ENCODE results near the gene EHMT1. TPM values are rescaled to one million over a fixed set of nuclear protein-coding genes. Genes with fewer than 3 reads are reported as not detected.

Gene EHMT1
- total RNA-seq, 1 donor from 2014 or later, result 45.3 TPM

- Histone ChIP-seq H3K27me3 (ENCODE audit: control insufficient read depth, insufficient read depth, low read length) (no peaks in the 10 kb centered on the region), H3K4me3 (ENCODE audit: low read depth, low read length) (no peak overlapping the region), H3K36me3 (ENCODE audit: control insufficient read depth, insufficient read depth, low read length) (no peaks in the 10 kb centered on the region)
- FAIRE-seq, result no peak
- DNase-seq (ENCODE audit: low read depth), result no peak
- TF ChIP-seq CTCF (IDR thresholded peaks at IDR 0.05; ENCODE audit: insufficient read depth, low read length, severe bottlenecking), result no peak
Observed at GRCh38 chr9:137697832-137698231, 79.0 kb downstream of the EHMT1 start.

- FAIRE-seq (no peak), DNase-seq (ENCODE audit: low read depth) (no peak)
- Histone ChIP-seq H3K27me3 (ENCODE audit: control insufficient read depth, insufficient read depth, low read length) (no peaks in the 10 kb centered on the region), H3K36me3 (ENCODE audit: control insufficient read depth, insufficient read depth, low read length) (no peaks in the 10 kb centered on the region), H3K4me3 (ENCODE audit: low read depth, low read length) (no peak overlapping the region)
- no peak for TF ChIP-seq CTCF (IDR thresholded peaks at IDR 0.05; ENCODE audit: insufficient read depth, low read length, severe bottlenecking)
Observed at GRCh38 chr9:137700911-137701310, 82.1 kb downstream of the EHMT1 start.

- no peak for FAIRE-seq
- no peaks in the 10 kb centered on the region for H3K36me3 ChIP-seq (ENCODE audit: control insufficient read depth, insufficient read depth, low read length)
- H3K4me3 ChIP-seq (ENCODE audit: low read depth, low read length), result no peak overlapping the region
- no peaks in the 10 kb centered on the region for H3K27me3 ChIP-seq (ENCODE audit: control insufficient read depth, insufficient read depth, low read length)
- TF ChIP-seq CTCF (IDR thresholded peaks at IDR 0.05; ENCODE audit: insufficient read depth, low read length, severe bottlenecking), result no peak
- no peak for DNase-seq (ENCODE audit: low read depth)
Observed at GRCh38 chr9:137702615-137703379, 84.0 kb downstream of the EHMT1 start.

GRCh38 chr9:137703842-137704508 lies 85.2 kb downstream of the EHMT1 start:
- FAIRE-seq, result no peak
- no peak for DNase-seq (ENCODE audit: low read depth)
- no peak overlapping the region for H3K4me3 ChIP-seq (ENCODE audit: low read depth, low read length)
- H3K27me3 ChIP-seq (ENCODE audit: control insufficient read depth, insufficient read depth, low read length), result no peaks in the 10 kb centered on the region
- H3K36me3 ChIP-seq (ENCODE audit: control insufficient read depth, insufficient read depth, low read length), result no peaks in the 10 kb centered on the region
- no peak for TF ChIP-seq CTCF (IDR thresholded peaks at IDR 0.05; ENCODE audit: insufficient read depth, low read length, severe bottlenecking)

GRCh38 chr9:137705443-137705863 lies 86.6 kb downstream of the EHMT1 start:
- Histone ChIP-seq H3K36me3 (ENCODE audit: control insufficient read depth, insufficient read depth, low read length) (no peaks in the 10 kb centered on the region), H3K27me3 (ENCODE audit: control insufficient read depth, insufficient read depth, low read length) (no peaks in the 10 kb centered on the region), H3K4me3 (ENCODE audit: low read depth, low read length) (no peak overlapping the region)
- peak; percentile 47 for FAIRE-seq
- TF ChIP-seq CTCF (IDR thresholded peaks at IDR 0.05; ENCODE audit: insufficient read depth, low read length, severe bottlenecking), result no peak
- no peak for DNase-seq (ENCODE audit: low read depth)

All from bronchial epithelial cell (primary cell).